Measurements from ENCODE around the gene ACADSB.

Gene ACADSB

GRCh38 chr10:123103944-123104343 lies 95.1 kb downstream of the ACADSB start:
- no peak for DNase-seq
